OCI-LY7 (cell line): ENCODE data around the gene C19orf25.

Experiments
- CTCF ChIP-seq: fragments of 200-600 bp; sonication (generic); conservative IDR thresholded peaks from 2 replicates; pipeline ENCODE4 v1.5.1; 2014; ENCODE audit warnings: mild to moderate bottlenecking, antibody characterized with exemption, low read length, moderate library complexity, mixed read lengths
- EZH2phosphoT487 ChIP-seq: fragments of 200-600 bp; sonication (generic); IDR thresholded peaks from 2 replicates; pipeline ENCODE4 v1.6.1; 2018; ENCODE audit warnings: low read depth, borderline replicate concordance, mild to moderate bottlenecking, mixed run types, antibody characterized with exemption, low read length, moderate library complexity, mixed read lengths

- no peak for TF ChIP-seq CTCF
- TF ChIP-seq EZH2phosphoT487 = no peak
Measured at GRCh38 chr19:1470055-1470304, 9.0 kb downstream of the C19orf25 start.
